OCI-LY1 (cell line): ENCODE measurements around the gene MED15.

Experiments used
- EZH2 ChIP-seq: fragments of 200-600 bp; sonication (generic), shearing (Covaris generic); IDR thresholded peaks from 2 replicates; pipeline ENCODE4 v1.8.0; 2017; ENCODE audit warnings: borderline replicate concordance, mixed run types, mild to moderate bottlenecking, antibody characterized with exemption, low read length, moderate library complexity, mixed read lengths
- TF ChIP-seq, protein P1 (sequence below): fragments of 200-600 bp; sonication (generic), shearing (Covaris generic); IDR thresholded peaks from 2 replicates; pipeline ENCODE4 v1.5.1; 2017; ENCODE audit warnings: mild to moderate bottlenecking, antibody characterized with exemption, low read length, moderate library complexity, mixed read lengths

DNA sequence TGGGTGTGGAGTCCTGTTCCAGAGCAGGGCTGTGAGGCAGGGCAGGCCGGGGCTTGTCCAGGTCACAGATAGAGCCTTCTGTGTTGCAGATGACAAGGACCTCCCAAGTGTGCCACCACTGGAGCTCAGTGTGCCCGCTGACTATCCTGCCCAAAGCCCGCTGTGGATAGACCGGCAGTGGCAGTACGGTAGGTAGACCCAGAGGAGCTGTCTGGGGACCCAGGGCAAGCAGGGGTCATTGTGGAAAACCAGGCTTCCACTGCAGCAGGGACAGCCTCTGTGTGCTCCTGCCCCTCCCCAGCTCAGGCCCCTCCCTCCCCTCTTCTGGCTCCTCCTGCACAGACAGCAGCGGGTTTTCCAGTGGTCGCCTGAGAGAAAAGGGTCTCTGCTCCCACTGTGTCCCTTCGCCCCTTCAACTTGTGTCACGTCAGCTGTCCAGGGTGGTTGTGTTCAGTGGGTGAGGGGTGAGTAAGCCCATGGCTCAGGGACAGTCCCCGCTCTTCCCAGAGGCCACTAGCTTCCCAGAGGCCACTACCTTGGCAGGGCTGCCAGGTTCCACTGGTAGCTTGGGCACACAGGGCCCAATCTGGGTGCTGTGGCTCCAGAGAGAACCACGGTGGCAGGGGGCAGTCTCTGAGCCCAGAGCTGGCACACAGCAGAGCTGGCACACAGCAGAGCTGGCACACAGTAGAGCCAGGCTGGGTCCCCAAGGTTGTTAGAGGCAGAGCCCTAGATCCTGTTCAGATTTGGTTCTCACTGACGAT is 78.4 kb downstream of the MED15 start:
- TF ChIP-seq, protein P1, sequence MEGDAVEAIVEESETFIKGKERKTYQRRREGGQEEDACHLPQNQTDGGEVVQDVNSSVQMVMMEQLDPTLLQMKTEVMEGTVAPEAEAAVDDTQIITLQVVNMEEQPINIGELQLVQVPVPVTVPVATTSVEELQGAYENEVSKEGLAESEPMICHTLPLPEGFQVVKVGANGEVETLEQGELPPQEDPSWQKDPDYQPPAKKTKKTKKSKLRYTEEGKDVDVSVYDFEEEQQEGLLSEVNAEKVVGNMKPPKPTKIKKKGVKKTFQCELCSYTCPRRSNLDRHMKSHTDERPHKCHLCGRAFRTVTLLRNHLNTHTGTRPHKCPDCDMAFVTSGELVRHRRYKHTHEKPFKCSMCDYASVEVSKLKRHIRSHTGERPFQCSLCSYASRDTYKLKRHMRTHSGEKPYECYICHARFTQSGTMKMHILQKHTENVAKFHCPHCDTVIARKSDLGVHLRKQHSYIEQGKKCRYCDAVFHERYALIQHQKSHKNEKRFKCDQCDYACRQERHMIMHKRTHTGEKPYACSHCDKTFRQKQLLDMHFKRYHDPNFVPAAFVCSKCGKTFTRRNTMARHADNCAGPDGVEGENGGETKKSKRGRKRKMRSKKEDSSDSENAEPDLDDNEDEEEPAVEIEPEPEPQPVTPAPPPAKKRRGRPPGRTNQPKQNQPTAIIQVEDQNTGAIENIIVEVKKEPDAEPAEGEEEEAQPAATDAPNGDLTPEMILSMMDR, result no peak
- TF ChIP-seq EZH2, result no peak
